B cell (primary cell): ENCODE measurements around the gene HASPIN. TPM values are rescaled to one million over a fixed set of nuclear protein-coding genes. Genes with fewer than 3 reads are reported as not detected.

Source experiments
- ATAC-seq: fragments of 200-7000 bp; cut with Tn5 transposase; one replicate; pipeline ENCODE4 v1.10.0; 2021; ENCODE audit warnings: low read depth, mild to moderate bottlenecking, moderate number of reproducible peaks, moderate library complexity
- CTCF ChIA-PET: fragments of 350-600 bp; sonication (Branson Sonifier 250); formaldehyde crosslinking; loops from one replicate; lab custom pipeline; 2021; ENCODE audit warnings: antibody characterized with exemption, inconsistent platforms; lab: Charles Lee
- POLR2A ChIA-PET: fragments of 350-600 bp; sonication (Branson Sonifier 250); formaldehyde crosslinking; loops from one replicate; lab custom pipeline; 2021; ENCODE audit warnings: antibody characterized with exemption; lab: Charles Lee
- DNase-seq: peaks from one replicate; pipeline ENCODE4 v3.0.0; 2013
- H2AFZ ChIP-seq: 2 replicates; pipeline ENCODE4 v1.6.1; 2012; ENCODE audit warnings: mild to moderate bottlenecking, low read depth, low read length; ENCODE audit not compliant: insufficient read depth, poor library complexity, severe bottlenecking
- H3K27ac ChIP-seq, 2 donors: 1 replicate in 1 of 2; 2 replicates in 1 of 2; pipeline ENCODE4 v1.5.1; 2012 to 2013; ENCODE audit warnings: low read length in 2 of 2, mild to moderate bottlenecking in 2 of 2, moderate library complexity in 1 of 2
- H3K27me3 ChIP-seq, 4 experiments: fragments of 200-600 bp in 1 of 4; sonication (generic) in 1 of 4; replicated peaks in 1 of 4; 1 replicate in 2 of 4; 2 replicates in 2 of 4; pipeline versions ENCODE4 v1.6.1 to v1.7.0; 2013 to 2016; ENCODE audit warnings: low read length in 3 of 4, mild to moderate bottlenecking in 2 of 4, mixed read lengths in 1 of 4, moderate library complexity in 1 of 4; ENCODE audit not compliant: insufficient read depth in 4 of 4, control insufficient read depth in 3 of 4; ENCODE audit errors: control extremely low read depth in 1 of 4
- H3K36me3 ChIP-seq, 2 experiments: replicated peaks in 1 of 2; 1 replicate in 1 of 2; 2 replicates in 1 of 2; pipeline versions ENCODE4 v1.6.1 to v1.7.1; 2013; ENCODE audit warnings: low read length in 1 of 2; ENCODE audit not compliant: insufficient read depth in 2 of 2, control insufficient read depth in 1 of 2; ENCODE audit errors: control extremely low read depth in 1 of 2, extremely low read depth in 1 of 2
- H3K4me1 ChIP-seq, 2 donors: fragments of 200-600 bp in 1 of 2; sonication (generic) in 1 of 2; 1 replicate in 1 of 2; 2 replicates in 1 of 2; pipeline versions ENCODE4 v1.5.1 to v1.6.1; 2013 to 2017; ENCODE audit warnings: low read length in 2 of 2; ENCODE audit not compliant: control insufficient read depth in 2 of 2, insufficient read depth in 2 of 2
- H3K4me2 ChIP-seq: replicated peaks from 2 replicates; pipeline ENCODE3; 2012; ENCODE audit warnings: mild to moderate bottlenecking, low read depth, low read length; ENCODE audit not compliant: poor library complexity, severe bottlenecking
- H3K4me3 ChIP-seq, 5 experiments: fragments of 200-600 bp in 1 of 5; sonication (generic) in 1 of 5; 1 replicate in 3 of 5; 2 replicates in 2 of 5; pipeline versions ENCODE4 v1.5.1 to v1.7.0; 2011 to 2016; ENCODE audit warnings: low read length in 4 of 5, mild to moderate bottlenecking in 4 of 5, low read depth in 2 of 5, control low read depth in 1 of 5, moderate library complexity in 1 of 5; ENCODE audit not compliant: insufficient read depth in 1 of 5; ENCODE audit errors: control extremely low read depth in 1 of 5, extremely low read depth in 1 of 5
- H3K79me2 ChIP-seq: fragments of 200-600 bp; sonication (generic); one replicate; pipeline ENCODE4 v1.6.0; 2016; ENCODE audit warnings: low read length; ENCODE audit not compliant: control insufficient read depth, insufficient read depth
- H3K9ac ChIP-seq: fragments of 200-600 bp; sonication (generic); 2 replicates; pipeline ENCODE4 v1.6.1; 2017; ENCODE audit warnings: mild to moderate bottlenecking, low read length, moderate library complexity
- H3K9me3 ChIP-seq, 3 donors: one replicate each; pipeline versions ENCODE4 v1.6.1 to v1.7.1; 2013; ENCODE audit warnings: low read length in 2 of 3; ENCODE audit not compliant: control insufficient read depth in 2 of 3, insufficient read depth in 1 of 3; ENCODE audit errors: control extremely low read depth in 1 of 3
- H4K20me1 ChIP-seq: 2 replicates; pipeline ENCODE4 v1.6.0; 2012; ENCODE audit warnings: mild to moderate bottlenecking, low read length; ENCODE audit not compliant: insufficient read depth, control insufficient read depth, poor library complexity, severe bottlenecking
- H3K27ac Mint-ChIP-seq: one replicate; pipeline ENCODE4 v1.8.0; 2021; ENCODE audit warnings: mixed read lengths
- H3K27me3 Mint-ChIP-seq: one replicate; pipeline ENCODE4 v1.8.0; 2021; ENCODE audit warnings: mixed read lengths
- H3K4me1 Mint-ChIP-seq: one replicate; pipeline ENCODE4 v1.8.0; 2021; ENCODE audit warnings: mixed read lengths
- H3K4me3 Mint-ChIP-seq: one replicate; pipeline ENCODE4 v1.8.0; 2021; ENCODE audit warnings: mixed read lengths
- H3K9me3 Mint-ChIP-seq: one replicate; pipeline ENCODE4 v1.8.0; 2022; ENCODE audit warnings: mixed read lengths; ENCODE audit not compliant: insufficient read depth
- EZH2 ChIP-seq: IDR thresholded peaks from 2 replicates; pipeline ENCODE4 v1.6.1; 2012; ENCODE audit warnings: borderline replicate concordance, low read depth, mild to moderate bottlenecking, moderate library complexity, low read length; ENCODE audit not compliant: insufficient read depth, poor library complexity, severe bottlenecking
- WGBS: methylation state at CpG from one replicate; pipeline ENCODE4 v1.1.5; 2013; ENCODE audit warnings: missing lambda C conversion rate; ENCODE audit not compliant: insufficient coverage; 5-methylcytosine and 5-hydroxymethylcytosine counted together
- intact Hi-C: fragments of 100-400 bp; cut with micrococcal nuclease; formaldehyde crosslinking; loops from one replicate; pipeline ENCODE4 v1.10.0; 2022
- polyA plus RNA-seq: library from polyadenylated mRNA; depleted of rRNA; stranded (reverse); fragments of >200 nt; gene quantifications from 2 replicates; pipeline ENCODE4 v1.2.3, GENCODE V29; 2012
- total RNA-seq, 2 donors: library from RNA; stranded (reverse); fragments of 120-200 nt in 1 of 2; gene quantifications; 1 replicate in 1 of 2; 2 replicates in 1 of 2; pipeline versions ENCODE4 v1.2.3 to v1.2.4, GENCODE V29; 2013 to 2022
- TF ChIP-seq, protein P1 (sequence below): fragments of 200-600 bp; IDR thresholded peaks from one replicate; pipeline ENCODE4 v1.8.0; 2022; ENCODE audit warnings: antibody characterized with exemption, mild to moderate bottlenecking

HASPIN gene
- total and polyA plus RNA-seq, 2 donors (not counting 1 experiment from before 2014, with no cell fraction given): 0.28 to 3.1 TPM

DNA sequence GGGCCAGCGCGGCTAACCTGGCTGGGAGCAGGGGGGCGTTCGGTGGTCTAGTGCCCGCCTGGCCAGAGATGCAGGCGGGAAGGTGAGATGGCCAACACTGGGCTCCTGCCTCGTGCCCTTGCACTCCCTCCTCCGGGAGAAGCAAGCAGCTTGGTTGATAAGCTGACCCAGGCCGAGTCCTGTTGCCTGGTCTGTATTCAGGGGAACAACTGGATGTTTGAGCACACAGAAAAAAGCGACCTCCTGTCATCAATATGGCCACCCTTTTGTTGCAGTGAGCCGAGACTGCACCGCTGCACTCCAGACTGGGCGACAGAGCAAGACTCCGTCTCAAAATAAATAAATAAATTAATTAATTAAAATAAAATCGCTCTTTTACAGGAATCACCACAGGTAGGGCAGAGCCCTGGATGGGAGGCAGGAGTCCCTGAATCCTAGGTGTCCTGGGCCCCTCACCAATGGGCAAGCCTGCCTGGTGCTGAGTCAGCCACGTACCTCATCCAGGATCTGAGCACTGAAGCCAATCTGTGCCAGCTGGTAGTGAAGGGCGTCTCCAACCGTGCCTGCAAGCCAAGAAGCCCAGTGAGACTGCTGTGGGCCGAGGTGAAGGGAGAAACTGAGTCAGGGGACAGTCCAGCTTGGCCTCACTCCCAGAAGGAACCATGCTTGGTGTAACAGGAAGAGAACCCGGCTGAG, 31.8 kb downstream of the HASPIN start:
- ATAC-seq: no peak
- DNase-seq: no peak
- Mint-ChIP-seq H3K27ac (peak overlapping the region; percentile 61), H3K4me3 (peak overlapping the region; percentile 56), H3K9me3 (no peaks in the 10 kb centered on the region), H3K27me3 (no peaks in the 10 kb centered on the region), H3K4me1 (peaks cover 15% of the 10 kb centered on the region)
- POLR2A ChIA-PET: interaction anchor here (0.6 to 1.5 kb wide), 7 partner anchors 11 to 91 kb away, joined by 3 to 9 read pairs (median 4); no protein-coding TSS in a partner anchor
- peaks cover 3 to 26% of the 10 kb centered on the region in 2 donors for H3K4me1 ChIP-seq
- 67% methylated on average over 15 of the region's 20 CpGs for WGBS
- H3K9me3 ChIP-seq: peaks cover 0 to 13% (median 0%) of the 10 kb centered on the region in 3 donors
- no peaks in the 10 kb centered on the region for H3K79me2 ChIP-seq
- intact Hi-C loops: loop anchor here (1.0 kb wide), 1 partner anchor 10 kb away; no protein-coding TSS in a partner anchor
- no peaks in the 10 kb centered on the region for H4K20me1 ChIP-seq
- peak overlapping the region; percentile 87 for H2AFZ ChIP-seq
- no peaks in the 10 kb centered on the region for H3K36me3 ChIP-seq
- no peaks in the 10 kb centered on the region for H3K27me3 ChIP-seq
- H3K9ac ChIP-seq: peak overlapping the region; percentile 64
- peak overlapping the region; percentile 92 for H3K4me2 ChIP-seq
- H3K27ac ChIP-seq: peak overlapping the region in 1 of 2 donors; percentile 46
- CTCF ChIA-PET: interaction anchor here (0.7 to 20.4 kb wide), 3 partner anchors 19 to 186 kb away, joined by 3 to 176 read pairs (median 5); no protein-coding TSS in a partner anchor
- TF ChIP-seq EZH2: no peak
- H3K4me3 ChIP-seq: peak overlapping the region in 4 of 5 experiments; percentile 28 to 57 (median 44)

DNA sequence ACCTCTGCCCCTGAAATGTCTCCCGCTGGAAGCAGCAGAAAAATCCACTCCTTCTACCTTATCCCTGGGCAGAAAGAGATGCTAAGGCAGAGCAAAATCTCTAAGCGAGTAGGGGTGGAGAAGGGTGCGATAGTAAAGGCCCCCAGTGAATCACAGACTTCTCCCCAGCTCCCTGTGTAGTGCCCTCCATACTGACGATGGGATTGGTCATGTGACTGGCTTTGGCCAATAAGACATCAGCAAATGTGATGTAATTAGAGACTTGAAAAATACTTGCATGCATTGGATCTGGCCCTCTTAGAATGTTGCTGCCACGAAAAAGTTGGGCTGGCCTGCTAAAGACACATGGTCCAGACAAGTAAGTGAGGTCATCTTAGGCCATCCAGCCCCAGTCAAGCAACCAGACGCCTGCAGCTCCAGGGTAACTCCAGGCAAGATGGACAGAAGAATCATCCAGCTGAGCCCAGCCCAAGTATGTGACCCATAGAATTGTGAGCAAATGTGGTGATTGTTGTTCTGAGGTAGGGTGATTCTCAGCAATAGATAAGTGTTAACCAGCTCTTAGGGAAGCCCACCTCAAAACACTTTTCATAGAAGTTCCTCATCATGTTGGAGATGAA, 36.0 kb downstream of the HASPIN start:
- Histone ChIP-seq H3K4me3 (no peak overlapping the region), H3K27me3 (no peaks in the 10 kb centered on the region), H4K20me1 (no peaks in the 10 kb centered on the region), H3K9ac (no peak overlapping the region), H3K79me2 (no peaks in the 10 kb centered on the region), H3K4me1 (peaks cover 5 to 22% of the 10 kb centered on the region in 2 donors), H3K27ac (no peak overlapping the region), H2AFZ (no peak overlapping the region), H3K36me3 (no peaks in the 10 kb centered on the region), H3K9me3 (peaks cover 0 to 9% (median 0%) of the 10 kb centered on the region in 3 donors), H3K4me2 (no peak overlapping the region)
- DNase-seq (no peak), ATAC-seq (no peak)
- intact Hi-C loops: no loop called here
- ChIA-PET CTCF (interaction anchor here (1.3 to 20.4 kb wide), 3 partner anchors 8 to 67 kb away, joined by 3 to 176 read pairs (median 4); no protein-coding TSS in a partner anchor), POLR2A (no interaction called here)
- Mint-ChIP-seq H3K9me3 (no peaks in the 10 kb centered on the region), H3K4me3 (no peak overlapping the region), H3K27me3 (no peaks in the 10 kb centered on the region), H3K4me1 (peaks cover 17% of the 10 kb centered on the region), H3K27ac (no peak overlapping the region)
- WGBS: 89% methylated on average over 4 of the region's 6 CpGs
- TF ChIP-seq EZH2: no peak
- TF ChIP-seq, protein P1, sequence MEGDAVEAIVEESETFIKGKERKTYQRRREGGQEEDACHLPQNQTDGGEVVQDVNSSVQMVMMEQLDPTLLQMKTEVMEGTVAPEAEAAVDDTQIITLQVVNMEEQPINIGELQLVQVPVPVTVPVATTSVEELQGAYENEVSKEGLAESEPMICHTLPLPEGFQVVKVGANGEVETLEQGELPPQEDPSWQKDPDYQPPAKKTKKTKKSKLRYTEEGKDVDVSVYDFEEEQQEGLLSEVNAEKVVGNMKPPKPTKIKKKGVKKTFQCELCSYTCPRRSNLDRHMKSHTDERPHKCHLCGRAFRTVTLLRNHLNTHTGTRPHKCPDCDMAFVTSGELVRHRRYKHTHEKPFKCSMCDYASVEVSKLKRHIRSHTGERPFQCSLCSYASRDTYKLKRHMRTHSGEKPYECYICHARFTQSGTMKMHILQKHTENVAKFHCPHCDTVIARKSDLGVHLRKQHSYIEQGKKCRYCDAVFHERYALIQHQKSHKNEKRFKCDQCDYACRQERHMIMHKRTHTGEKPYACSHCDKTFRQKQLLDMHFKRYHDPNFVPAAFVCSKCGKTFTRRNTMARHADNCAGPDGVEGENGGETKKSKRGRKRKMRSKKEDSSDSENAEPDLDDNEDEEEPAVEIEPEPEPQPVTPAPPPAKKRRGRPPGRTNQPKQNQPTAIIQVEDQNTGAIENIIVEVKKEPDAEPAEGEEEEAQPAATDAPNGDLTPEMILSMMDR: no peak
